ENCODE results near the gene SEMA5A.

The SEMA5A gene

GRCh38 chr5:9337928-9338595 lies 207.8 kb downstream of the SEMA5A start (continued):
- no peak for TF ChIP-seq ZNF280D (tag by site-specific recombination; IDR thresholded peaks at IDR 0.05)
- no peak for TF ChIP-seq TSHZ1 (tag by site-specific recombination; IDR thresholded peaks at IDR 0.05; ENCODE audit: borderline replicate concordance)
- no peak for TF ChIP-seq ZNF514 (tag by site-specific recombination; IDR thresholded peaks at IDR 0.05)
- no peak for TF ChIP-seq INSM2 (tag by site-specific recombination; IDR thresholded peaks at IDR 0.05)
- TF ChIP-seq REPIN1 (tag by site-specific recombination; IDR thresholded peaks at IDR 0.05; ENCODE audit: low read depth): no peak
- TF ChIP-seq ZNF202 (tag by site-specific recombination; IDR thresholded peaks at IDR 0.05; ENCODE audit: borderline replicate concordance): no peak
- TF ChIP-seq ZFP41 (tag by site-specific recombination; IDR thresholded peaks at IDR 0.05; ENCODE audit: borderline replicate concordance): no peak

DNA sequence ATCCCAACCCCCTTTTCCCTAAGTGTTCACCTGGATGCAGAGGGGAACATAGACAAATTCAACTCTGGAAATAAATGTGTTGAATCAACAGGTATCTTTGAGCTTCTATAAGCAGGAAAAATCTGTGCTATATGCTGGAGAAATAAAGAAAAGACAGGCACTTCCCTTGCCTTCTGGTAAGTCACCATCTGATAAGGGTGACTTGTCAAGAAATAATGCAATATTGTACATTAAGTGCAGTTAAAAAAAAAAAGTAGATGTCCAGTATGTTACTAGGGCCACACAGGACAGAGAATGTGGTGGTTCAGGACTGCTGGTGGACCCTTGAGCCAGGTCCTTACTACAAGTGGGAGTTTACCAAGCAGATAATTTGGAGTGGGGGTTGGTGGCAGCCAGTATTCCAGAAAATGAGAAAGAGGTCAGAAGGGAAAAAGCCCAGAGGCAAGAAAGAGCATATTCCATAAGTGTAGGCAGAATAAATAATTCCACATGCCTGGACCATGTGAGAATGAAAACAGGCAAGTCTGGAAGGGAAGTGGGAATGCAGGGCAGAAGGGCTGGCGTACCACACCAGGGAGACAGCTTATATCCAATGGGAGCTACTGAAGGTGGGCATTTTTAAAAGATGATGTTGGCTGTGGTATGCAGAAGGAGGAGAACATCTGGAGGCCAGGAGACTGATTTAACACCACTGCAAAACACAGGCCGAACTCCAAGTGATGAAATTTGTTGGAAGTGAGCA lies 209.9 kb downstream of the SEMA5A start:
- POLR2A ChIA-PET: no interaction called here
- H3K4me3 ChIP-seq (ENCODE audit: low read depth, low read length): no peak overlapping the region
- no peaks in the 10 kb centered on the region for H3K36me3 ChIP-seq (ENCODE audit: control insufficient read depth in 2 of 2, insufficient read depth in 1 of 2, low read length in 2 of 2)
- TF ChIP-seq ZSCAN30 (tag by site-specific recombination; IDR thresholded peaks at IDR 0.05): no peak
- TF ChIP-seq SCRT1 (tag by site-specific recombination; IDR thresholded peaks at IDR 0.05; ENCODE audit: borderline replicate concordance): peak; percentile 14; the same call in 1 of the 2 replicates
- CTCF ChIA-PET: interaction anchor here (0.5 to 0.6 kb wide), 2 partner anchors 15 to 47 kb away, joined by 3 read pairs; no protein-coding TSS in a partner anchor
- no peak overlapping the region for H3K27ac ChIP-seq (ENCODE audit: extremely low read depth, low read depth, low read length)
- peaks cover 3% of the 10 kb centered on the region; the same call in 1 of the 2 replicates for H3K4me1 ChIP-seq (ENCODE audit: control insufficient read depth, insufficient read depth, low read length)
- no peaks in the 10 kb centered on the region for H3K9me3 ChIP-seq (ENCODE audit: control insufficient read depth, insufficient read depth, low read depth, low read length)

GRCh38 chr5:9335269-9335668 lies 210.6 kb downstream of the SEMA5A start:
- CTCF ChIA-PET: no interaction called here
- POLR2A ChIA-PET: no interaction called here
- Histone ChIP-seq H3K4me1 (ENCODE audit: control insufficient read depth, insufficient read depth, low read length) (peaks cover 7% of the 10 kb centered on the region; the same call in 1 of the 2 replicates), H3K27ac (ENCODE audit: extremely low read depth, low read depth, low read length) (no peak overlapping the region), H3K4me3 (ENCODE audit: low read depth, low read length) (no peak overlapping the region), H3K9me3 (ENCODE audit: control insufficient read depth, insufficient read depth, low read depth, low read length) (no peaks in the 10 kb centered on the region), H3K36me3 (ENCODE audit: control insufficient read depth in 2 of 2, insufficient read depth in 1 of 2, low read length in 2 of 2) (no peaks in the 10 kb centered on the region)
- TF ChIP-seq GLI2 (tag by site-specific recombination; IDR thresholded peaks at IDR 0.05; ENCODE audit: borderline replicate concordance, low read depth) (no peak), ZNF155 (tag by site-specific recombination; IDR thresholded peaks at IDR 0.05) (no peak), ZBTB8A (tag by site-specific recombination; IDR thresholded peaks at IDR 0.05) (no peak), ZNF76 (tag by site-specific recombination; IDR thresholded peaks at IDR 0.05; ENCODE audit: borderline replicate concordance, low read depth) (no peak), GLIS2 (tag by site-specific recombination; IDR thresholded peaks at IDR 0.05) (no peak), ZNF785 (tag by site-specific recombination; IDR thresholded peaks at IDR 0.05) (no peak), ZBTB44 (tag by site-specific recombination; IDR thresholded peaks at IDR 0.05) (no peak), ZNF777 (tag by site-specific recombination; IDR thresholded peaks at IDR 0.05; ENCODE audit: borderline replicate concordance) (no peak)
- TF ChIP-seq, protein P1, sequence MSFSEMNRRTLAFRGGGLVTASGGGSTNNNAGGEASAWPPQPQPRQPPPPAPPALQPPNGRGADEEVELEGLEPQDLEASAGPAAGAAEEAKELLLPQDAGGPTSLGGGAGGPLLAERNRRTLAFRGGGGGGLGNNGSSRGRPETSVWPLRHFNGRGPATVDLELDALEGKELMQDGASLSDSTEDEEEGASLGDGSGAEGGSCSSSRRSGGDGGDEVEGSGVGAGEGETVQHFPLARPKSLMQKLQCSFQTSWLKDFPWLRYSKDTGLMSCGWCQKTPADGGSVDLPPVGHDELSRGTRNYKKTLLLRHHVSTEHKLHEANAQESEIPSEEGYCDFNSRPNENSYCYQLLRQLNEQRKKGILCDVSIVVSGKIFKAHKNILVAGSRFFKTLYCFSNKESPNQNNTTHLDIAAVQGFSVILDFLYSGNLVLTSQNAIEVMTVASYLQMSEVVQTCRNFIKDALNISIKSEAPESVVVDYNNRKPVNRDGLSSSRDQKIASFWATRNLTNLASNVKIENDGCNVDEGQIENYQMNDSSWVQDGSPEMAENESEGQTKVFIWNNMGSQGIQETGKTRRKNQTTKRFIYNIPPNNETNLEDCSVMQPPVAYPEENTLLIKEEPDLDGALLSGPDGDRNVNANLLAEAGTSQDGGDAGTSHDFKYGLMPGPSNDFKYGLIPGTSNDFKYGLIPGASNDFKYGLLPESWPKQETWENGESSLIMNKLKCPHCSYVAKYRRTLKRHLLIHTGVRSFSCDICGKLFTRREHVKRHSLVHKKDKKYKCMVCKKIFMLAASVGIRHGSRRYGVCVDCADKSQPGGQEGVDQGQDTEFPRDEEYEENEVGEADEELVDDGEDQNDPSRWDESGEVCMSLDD (tag by site-specific recombination; IDR thresholded peaks at IDR 0.05): no peak
